Measurements from ENCODE around the gene FFAR2.
"Not testable (repeated sequence)": the region's sequence is repeated elsewhere in the genome, so short reads cannot be mapped to it uniquely, and the experiment has no call there.

The FFAR2 gene

DNA sequence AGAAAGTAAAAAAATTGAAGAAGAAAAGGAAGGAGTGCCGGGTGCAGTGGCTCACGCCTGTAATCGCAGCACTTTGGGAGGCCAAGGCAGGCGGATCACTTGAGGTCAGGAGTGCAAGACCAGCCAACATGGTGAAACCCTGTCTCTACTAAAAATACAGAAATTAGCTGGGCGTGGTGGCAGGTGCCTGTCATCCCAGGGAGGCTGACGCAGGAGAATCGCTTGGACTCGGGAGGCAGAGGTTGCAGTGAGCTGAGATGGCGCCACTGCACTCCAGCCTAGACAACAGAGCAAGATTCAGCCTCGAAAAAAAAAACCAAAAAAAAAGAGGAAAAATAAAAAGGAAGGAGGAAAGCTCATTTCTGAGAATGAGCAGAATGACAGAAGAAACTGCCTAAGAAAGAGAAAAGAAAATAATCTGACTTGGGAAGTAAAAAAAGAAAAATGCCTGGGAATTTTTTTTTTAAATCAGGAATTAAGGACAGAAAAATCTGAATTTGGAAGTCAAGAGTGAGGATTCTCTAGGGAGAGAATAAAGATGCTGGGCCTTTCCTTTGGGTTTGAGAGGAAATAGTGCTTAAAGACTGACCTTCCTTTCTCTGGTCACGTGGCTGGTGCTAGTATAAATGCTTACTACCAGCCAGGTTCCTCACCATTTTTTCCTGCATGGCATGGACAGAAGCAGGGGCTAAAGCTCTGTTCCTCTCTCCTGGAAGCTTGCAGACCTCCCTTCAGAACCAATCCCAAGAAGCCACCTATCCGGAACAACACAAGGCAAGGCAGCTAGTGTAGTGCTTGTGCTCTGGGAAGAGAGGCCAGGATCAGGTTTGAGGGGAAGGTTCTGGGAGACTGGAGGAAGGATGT is at the start of gene FFAR2:
Gene FFAR2 (plus strand): TSS at position 652 of the 864 bp plus-strand sequence. CDS start 1,458 bp downstream, outside the sequence.
- DNase-seq (no peak), ATAC-seq (no peak)
- no peaks in the 10 kb centered on the region for H3K36me3 Mint-ChIP-seq (ENCODE audit: low read depth)
- no peak within 1 kb of the TSS for H3K4me3 Mint-ChIP-seq
- H3K27ac Mint-ChIP-seq = peak within 1 kb of the TSS; percentile 15
- H3K4me1 Mint-ChIP-seq = peaks cover 68% of the 10 kb centered on the region
- peaks cover 40% of the 10 kb centered on the region for H3K27me3 Mint-ChIP-seq
- H3K9me3 Mint-ChIP-seq = no peaks in the 10 kb centered on the region

DNA sequence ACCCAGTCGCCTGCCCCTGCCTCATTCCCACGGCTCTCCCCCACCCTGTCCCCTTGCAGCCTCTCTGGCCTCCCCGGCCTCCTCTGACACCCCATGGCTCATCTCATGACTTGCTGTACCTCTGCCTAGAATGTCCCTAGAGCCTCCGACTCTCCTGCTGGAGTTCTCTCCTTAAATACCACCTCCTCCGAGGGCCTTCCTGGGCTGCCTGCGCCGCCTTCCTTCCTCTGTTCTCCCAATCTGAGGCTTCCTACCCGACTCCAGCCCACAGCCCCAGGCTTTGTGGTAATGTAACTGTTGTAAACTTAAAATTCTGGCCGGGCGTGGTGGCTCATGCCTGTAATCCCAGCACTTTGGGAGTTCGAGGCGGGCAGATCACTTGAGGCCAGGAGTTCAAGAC is 49.5 kb upstream of the FFAR2 start:
- H3K27me3 Mint-ChIP-seq = no peaks in the 10 kb centered on the region
- H3K4me1 Mint-ChIP-seq = peaks cover 3% of the 10 kb centered on the region
- no peak overlapping the region for H3K27ac Mint-ChIP-seq
- no peaks in the 10 kb centered on the region for H3K9me3 Mint-ChIP-seq
- ATAC-seq (no peak), DNase-seq (no peak)
- no peaks in the 10 kb centered on the region for H3K36me3 Mint-ChIP-seq (ENCODE audit: low read depth)
- H3K4me3 Mint-ChIP-seq = no peak overlapping the region

GRCh38 chr19:35399231-35399630 is 48.8 kb upstream of the FFAR2 start:
- DNase-seq (no peak), ATAC-seq (no peak)
- no peak overlapping the region for H3K27ac Mint-ChIP-seq
- H3K9me3 Mint-ChIP-seq = no peaks in the 10 kb centered on the region
- H3K4me3 Mint-ChIP-seq = no peak overlapping the region
- H3K4me1 Mint-ChIP-seq = peaks cover 6% of the 10 kb centered on the region
- no peaks in the 10 kb centered on the region for H3K36me3 Mint-ChIP-seq (ENCODE audit: low read depth)
- H3K27me3 Mint-ChIP-seq = no peaks in the 10 kb centered on the region

- no peak overlapping the region for H3K27ac Mint-ChIP-seq
Observed at GRCh38 chr19:35399948-35400772, 47.9 kb upstream of the FFAR2 start.

GRCh38 chr19:35400773-35401100 is 47.3 kb upstream of the FFAR2 start:
- Mint-ChIP-seq H3K36me3 (ENCODE audit: low read depth) (peaks cover under 1% of the 10 kb centered on the region), H3K27ac (no peak overlapping the region), H3K27me3 (peaks cover under 1% of the 10 kb centered on the region), H3K4me3 (no peak overlapping the region), H3K4me1 (peaks cover 19% of the 10 kb centered on the region), H3K9me3 (no peaks in the 10 kb centered on the region)
- ATAC-seq (no peak), DNase-seq (no peak)

More at GRCh38 chr19:35399948-35400772, 47.9 kb upstream of the FFAR2 start:
- Mint-ChIP-seq H3K36me3 (ENCODE audit: low read depth) (no peaks in the 10 kb centered on the region), H3K9me3 (no peaks in the 10 kb centered on the region), H3K4me3 (no peak overlapping the region), H3K4me1 (peaks cover 13% of the 10 kb centered on the region), H3K27me3 (no peaks in the 10 kb centered on the region)
- DNase-seq (no peak), ATAC-seq (no peak)

GRCh38 chr19:35401416-35401815 is 46.6 kb upstream of the FFAR2 start:
- not testable (repeated sequence) for H3K27me3 Mint-ChIP-seq; H3K9me3 Mint-ChIP-seq; H3K4me3 Mint-ChIP-seq; H3K27ac Mint-ChIP-seq; H3K36me3 Mint-ChIP-seq (ENCODE audit: low read depth); DNase-seq; ATAC-seq
- H3K4me1 Mint-ChIP-seq = peaks cover 20% of the 10 kb centered on the region

GRCh38 chr19:35403116-35403760 is 44.8 kb upstream of the FFAR2 start:
- peak; percentile 47 for ATAC-seq
- Mint-ChIP-seq H3K4me3 (no peak overlapping the region), H3K27ac (no peak overlapping the region), H3K36me3 (ENCODE audit: low read depth) (peaks cover 1% of the 10 kb centered on the region), H3K9me3 (no peaks in the 10 kb centered on the region), H3K27me3 (peaks cover 5% of the 10 kb centered on the region), H3K4me1 (peaks cover 20% of the 10 kb centered on the region)
- no peak for DNase-seq

GRCh38 chr19:35404879-35405622 is 43.0 kb upstream of the FFAR2 start:
- no peaks in the 10 kb centered on the region for H3K9me3 Mint-ChIP-seq
- H3K4me3 Mint-ChIP-seq = no peak overlapping the region
- ATAC-seq (peak; percentile 92), DNase-seq (peak; percentile 66)
- H3K27me3 Mint-ChIP-seq = peaks cover 14% of the 10 kb centered on the region
- peaks cover 20% of the 10 kb centered on the region for H3K4me1 Mint-ChIP-seq
- H3K27ac Mint-ChIP-seq = peak overlapping the region; percentile 52
- H3K36me3 Mint-ChIP-seq (ENCODE audit: low read depth) = peaks cover 1% of the 10 kb centered on the region

- no peak for ATAC-seq
- no peak overlapping the region for H3K4me3 Mint-ChIP-seq
- peaks cover 18% of the 10 kb centered on the region for H3K27me3 Mint-ChIP-seq
Observed at GRCh38 chr19:35407619-35408018, 40.4 kb upstream of the FFAR2 start.

DNA sequence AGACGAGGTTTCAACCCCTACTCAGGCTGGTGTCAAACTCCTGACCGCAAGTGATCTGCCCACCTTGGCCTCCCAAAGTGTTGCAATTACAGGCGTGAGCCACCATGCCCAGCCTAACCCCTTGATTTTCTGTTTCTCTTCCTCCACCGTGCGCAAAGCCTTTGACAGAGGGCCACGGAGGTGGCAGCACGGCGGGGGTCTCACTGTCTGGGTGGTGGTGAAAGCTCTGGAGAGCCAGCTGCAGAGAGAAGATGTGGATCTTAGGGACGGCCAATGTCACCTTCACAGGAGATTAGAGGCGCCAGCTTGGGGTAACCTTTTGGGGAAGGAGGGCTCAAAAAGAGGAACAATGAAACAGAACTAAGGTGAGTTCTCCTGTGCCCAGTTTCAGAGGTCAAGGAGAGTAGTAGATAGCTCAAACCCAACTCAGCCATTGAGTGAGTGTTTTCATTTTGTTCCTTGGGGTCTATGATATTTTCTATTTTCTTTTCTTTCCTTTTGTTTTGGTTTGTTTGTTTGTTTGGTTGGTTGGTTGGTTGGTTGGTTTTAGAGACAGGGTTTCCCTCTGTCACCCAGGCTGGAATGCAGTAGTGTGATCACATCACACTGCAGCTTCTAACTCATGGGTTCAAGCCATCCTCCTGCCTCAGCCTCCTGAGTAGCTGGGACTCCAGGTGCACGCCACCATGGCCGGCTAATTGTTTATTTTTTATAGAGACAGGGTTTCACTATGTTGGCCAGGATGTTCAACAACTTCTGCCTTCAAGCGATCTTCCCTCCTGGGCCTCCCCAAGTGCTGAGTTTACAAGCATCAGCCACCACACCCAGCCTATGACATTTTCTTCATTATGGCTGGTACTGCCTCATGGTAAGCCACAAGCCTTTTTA is 39.5 kb upstream of the FFAR2 start:
- Mint-ChIP-seq H3K4me3 (no peak overlapping the region), H3K27me3 (peaks cover 20% of the 10 kb centered on the region), H3K9me3 (no peaks in the 10 kb centered on the region), H3K27ac (no peak overlapping the region), H3K4me1 (peaks cover 18% of the 10 kb centered on the region), H3K36me3 (ENCODE audit: low read depth) (peaks cover 1% of the 10 kb centered on the region)
- no peak for DNase-seq
- ATAC-seq = no peak

More at GRCh38 chr19:35407619-35408018, 40.4 kb upstream of the FFAR2 start:
- H3K9me3 Mint-ChIP-seq = no peaks in the 10 kb centered on the region
- H3K4me1 Mint-ChIP-seq = peaks cover 20% of the 10 kb centered on the region
- peaks cover 1% of the 10 kb centered on the region for H3K36me3 Mint-ChIP-seq (ENCODE audit: low read depth)
- DNase-seq = no peak
- no peak overlapping the region for H3K27ac Mint-ChIP-seq

DNA sequence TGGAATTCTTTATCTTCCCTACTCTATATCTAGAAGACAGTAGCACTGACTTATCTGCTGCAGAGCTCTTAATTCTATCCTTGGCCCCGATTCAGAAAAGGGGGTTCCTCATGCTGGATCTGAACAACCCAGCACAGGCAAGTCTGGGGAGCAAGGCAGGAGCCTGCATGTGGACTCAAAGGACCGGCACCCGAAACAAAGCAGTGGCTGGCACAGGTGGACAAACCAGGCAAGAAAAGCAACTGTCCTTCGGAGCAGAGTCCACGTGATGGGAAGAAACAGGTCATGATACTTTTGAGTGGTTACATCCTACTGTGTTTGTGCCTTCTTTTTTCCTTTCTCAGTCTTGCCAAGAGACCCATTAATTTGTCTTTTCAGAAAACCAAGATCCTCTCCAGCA is 38.9 kb upstream of the FFAR2 start:
- H3K9me3 Mint-ChIP-seq = no peaks in the 10 kb centered on the region
- H3K27me3 Mint-ChIP-seq = peaks cover 24% of the 10 kb centered on the region
- no peak for ATAC-seq
- H3K4me1 Mint-ChIP-seq = peaks cover 15% of the 10 kb centered on the region
- H3K36me3 Mint-ChIP-seq (ENCODE audit: low read depth) = peaks cover 1% of the 10 kb centered on the region
- no peak for DNase-seq
- H3K27ac Mint-ChIP-seq = no peak overlapping the region
- no peak overlapping the region for H3K4me3 Mint-ChIP-seq

- Mint-ChIP-seq H3K4me3 (no peak overlapping the region), H3K9me3 (no peaks in the 10 kb centered on the region), H3K27me3 (peaks cover 29% of the 10 kb centered on the region), H3K4me1 (peaks cover 4% of the 10 kb centered on the region), H3K27ac (no peak overlapping the region), H3K36me3 (ENCODE audit: low read depth) (peaks cover 1% of the 10 kb centered on the region)
- DNase-seq = no peak
- ATAC-seq = no peak
Observed at GRCh38 chr19:35410487-35410886, 37.6 kb upstream of the FFAR2 start.

GRCh38 chr19:35414442-35414841 is 33.6 kb upstream of the FFAR2 start:
- peaks cover 3% of the 10 kb centered on the region for H3K4me1 Mint-ChIP-seq
- H3K36me3 Mint-ChIP-seq (ENCODE audit: low read depth) = no peaks in the 10 kb centered on the region
- DNase-seq = no peak
- H3K27me3 Mint-ChIP-seq = peaks cover 34% of the 10 kb centered on the region
- H3K9me3 Mint-ChIP-seq = no peaks in the 10 kb centered on the region
- no peak overlapping the region for H3K27ac Mint-ChIP-seq
- peak; percentile 69 for ATAC-seq
- H3K4me3 Mint-ChIP-seq = no peak overlapping the region
